GM12801 (cell line): ENCODE results near the gene LPAR6.

Source experiments
- TF ChIP-seq, protein P1 (sequence below): IDR thresholded peaks from one replicate; pipeline ENCODE4 v1.5.1; 2011; ENCODE audit warnings: control low read depth; ENCODE audit not compliant: insufficient read length; ENCODE audit errors: extremely low read depth

The LPAR6 gene

DNA sequence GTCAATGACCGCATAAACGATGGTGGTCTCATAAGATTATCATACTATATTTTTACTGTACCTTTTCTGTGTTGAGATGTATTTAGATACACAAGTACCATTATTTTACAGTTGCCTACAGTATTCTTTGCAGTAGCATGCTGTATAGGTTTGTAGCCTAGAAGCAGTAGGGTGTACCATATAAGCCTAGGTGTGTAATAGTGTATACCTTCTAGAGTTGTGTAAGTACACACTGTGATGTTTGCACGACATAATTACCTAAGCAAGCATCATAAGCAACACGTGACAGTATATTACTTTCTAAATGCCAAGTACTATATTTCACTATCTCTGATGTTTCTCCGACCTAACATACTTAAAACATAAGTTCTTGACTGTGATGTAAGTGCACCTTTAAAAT lies 2.7 kb downstream of the LPAR6 start:
- TF ChIP-seq, protein P1, sequence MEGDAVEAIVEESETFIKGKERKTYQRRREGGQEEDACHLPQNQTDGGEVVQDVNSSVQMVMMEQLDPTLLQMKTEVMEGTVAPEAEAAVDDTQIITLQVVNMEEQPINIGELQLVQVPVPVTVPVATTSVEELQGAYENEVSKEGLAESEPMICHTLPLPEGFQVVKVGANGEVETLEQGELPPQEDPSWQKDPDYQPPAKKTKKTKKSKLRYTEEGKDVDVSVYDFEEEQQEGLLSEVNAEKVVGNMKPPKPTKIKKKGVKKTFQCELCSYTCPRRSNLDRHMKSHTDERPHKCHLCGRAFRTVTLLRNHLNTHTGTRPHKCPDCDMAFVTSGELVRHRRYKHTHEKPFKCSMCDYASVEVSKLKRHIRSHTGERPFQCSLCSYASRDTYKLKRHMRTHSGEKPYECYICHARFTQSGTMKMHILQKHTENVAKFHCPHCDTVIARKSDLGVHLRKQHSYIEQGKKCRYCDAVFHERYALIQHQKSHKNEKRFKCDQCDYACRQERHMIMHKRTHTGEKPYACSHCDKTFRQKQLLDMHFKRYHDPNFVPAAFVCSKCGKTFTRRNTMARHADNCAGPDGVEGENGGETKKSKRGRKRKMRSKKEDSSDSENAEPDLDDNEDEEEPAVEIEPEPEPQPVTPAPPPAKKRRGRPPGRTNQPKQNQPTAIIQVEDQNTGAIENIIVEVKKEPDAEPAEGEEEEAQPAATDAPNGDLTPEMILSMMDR: no peak

DNA sequence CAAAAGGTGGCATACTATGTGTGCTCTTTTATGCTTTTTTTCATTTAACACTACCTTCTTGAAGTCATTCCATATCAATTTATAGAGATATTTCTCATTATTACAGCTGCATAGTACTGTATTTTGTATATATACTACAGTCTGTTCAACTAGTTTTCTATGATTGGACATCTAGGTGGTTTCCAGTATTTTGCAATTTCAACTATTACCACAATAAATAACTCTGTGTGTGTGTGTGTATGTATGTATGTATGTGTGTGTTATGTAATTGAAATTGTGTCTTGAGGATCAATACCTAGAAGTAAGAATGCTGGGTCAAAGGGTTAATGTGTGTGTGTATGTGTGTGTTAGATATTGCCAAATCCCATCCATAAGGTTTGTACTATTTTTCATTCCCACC lies 7.0 kb downstream of the LPAR6 start:
- TF ChIP-seq, protein P1: no peak

DNA sequence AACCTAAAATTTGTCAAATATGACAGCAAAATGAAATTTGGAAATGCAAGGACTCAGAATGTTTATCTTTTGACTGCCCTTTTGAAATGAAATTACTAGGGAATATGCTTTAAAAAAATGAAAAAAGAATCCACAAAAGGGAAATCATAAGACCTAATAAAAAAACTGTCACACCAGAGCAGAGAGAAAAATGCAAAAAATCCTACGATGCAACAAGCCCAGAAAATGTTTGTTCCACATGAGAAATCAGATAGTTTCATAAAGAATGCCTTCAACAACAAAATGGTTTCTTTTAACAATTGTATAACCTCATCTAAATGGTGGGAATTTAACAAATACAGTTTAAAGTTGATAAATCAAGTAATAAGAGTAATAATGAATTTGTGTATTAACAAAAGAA lies 8.0 kb downstream of the LPAR6 start:
- TF ChIP-seq, protein P1: no peak

DNA sequence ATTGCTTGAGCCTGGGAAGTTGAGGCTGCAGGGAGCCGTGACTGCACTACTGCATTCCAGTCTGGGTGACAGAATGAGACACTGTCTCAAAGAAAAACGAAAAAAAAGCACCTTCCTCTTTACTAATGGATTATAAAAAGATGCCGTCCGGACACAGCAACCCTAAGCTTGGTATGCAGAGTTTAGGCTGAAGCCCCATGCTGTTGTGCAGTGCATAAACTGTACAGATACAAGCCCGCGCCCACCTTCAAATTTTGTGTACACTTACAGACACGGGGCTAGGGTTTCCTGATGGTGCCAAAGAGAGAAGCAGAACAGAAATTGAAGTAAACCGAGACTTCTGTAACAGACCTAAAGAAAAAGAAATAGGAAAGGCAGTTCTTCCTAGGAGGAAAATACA lies 9.0 kb downstream of the LPAR6 start:
- TF ChIP-seq, protein P1: no peak

DNA sequence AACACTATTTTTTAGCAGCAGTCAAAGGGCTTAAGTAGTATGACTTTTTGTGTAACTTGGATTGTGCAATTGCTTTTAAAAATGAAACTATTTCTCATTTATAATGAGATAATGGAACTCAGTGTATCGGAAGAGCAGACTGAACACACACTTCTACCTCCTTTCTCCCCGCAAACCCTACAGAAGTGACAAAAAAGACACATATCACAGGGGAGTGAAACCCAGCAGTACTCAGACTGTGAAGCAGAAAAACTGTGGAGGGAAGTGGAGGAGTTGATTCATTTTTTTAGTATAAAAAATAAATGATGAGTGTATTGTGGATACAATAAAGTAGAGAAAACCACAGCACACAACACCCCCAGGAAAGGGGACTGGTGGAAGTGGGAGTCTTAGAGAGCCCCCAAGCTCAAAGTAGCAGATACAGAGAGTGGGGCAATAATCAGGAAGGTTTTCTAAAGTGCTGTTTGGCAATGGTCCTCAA lies 9.7 kb downstream of the LPAR6 start:
- TF ChIP-seq, protein P1: no peak

DNA sequence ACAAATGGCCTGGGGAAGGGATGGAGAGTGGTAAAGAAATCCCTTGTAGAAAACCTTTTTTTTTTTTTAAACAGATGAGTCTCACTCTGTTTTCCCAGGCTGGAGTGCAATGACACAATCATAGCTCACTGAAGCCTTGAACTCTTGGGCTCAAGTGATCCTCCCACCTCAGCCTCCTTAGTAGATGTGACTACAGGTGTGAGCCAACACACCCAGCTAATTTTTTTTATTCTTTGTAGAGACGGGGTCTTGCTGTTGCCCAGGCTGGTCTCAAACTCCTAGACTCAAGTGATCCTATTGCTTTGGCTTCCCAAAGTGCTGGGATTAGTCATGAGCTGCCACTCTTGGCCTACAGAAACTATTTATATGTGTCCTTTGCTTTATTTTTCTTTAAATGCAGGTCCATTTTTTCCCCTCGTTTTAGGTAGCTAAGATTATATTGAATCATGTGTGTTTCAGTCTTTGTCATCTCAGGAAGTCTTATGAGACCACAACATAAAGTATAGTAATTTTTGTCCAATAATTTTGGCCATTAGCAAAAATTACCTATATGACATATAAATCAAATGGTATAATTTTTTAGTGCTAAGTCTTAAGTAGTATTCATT lies 10.5 kb downstream of the LPAR6 start:
- TF ChIP-seq, protein P1: no peak

DNA sequence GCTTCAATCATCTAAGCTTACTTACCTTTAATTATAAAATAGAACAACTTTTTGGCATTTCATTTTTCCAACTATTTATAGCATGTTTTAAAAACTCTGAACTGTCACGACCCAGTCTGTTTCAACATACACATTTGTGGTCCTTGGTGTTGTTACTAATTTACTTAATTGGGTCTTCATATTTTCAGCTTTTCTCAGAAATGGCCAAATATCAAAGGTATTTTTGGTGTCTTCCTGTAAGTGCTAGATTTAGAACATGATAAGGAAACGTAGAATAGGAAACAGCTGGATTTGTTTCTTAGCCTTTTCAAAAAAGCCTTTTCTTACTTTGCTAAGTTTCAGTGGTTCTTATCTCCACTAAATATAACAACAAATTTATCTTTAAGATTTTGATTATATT lies 11.4 kb downstream of the LPAR6 start:
- TF ChIP-seq, protein P1: no peak
